Lower leg skin (tissue), 3 donors: Measurements from ENCODE around the gene TBL2.

ENCODE experiments used
- CTCF ChIP-seq, 3 donors: fragments of 450-650 bp; IDR thresholded peaks; one replicate each; pipeline ENCODE4 v1.5.1; 2016; ENCODE audit warnings: antibody characterized with exemption in 3 of 3, mild to moderate bottlenecking in 3 of 3, moderate library complexity in 2 of 3
- POLR2A ChIP-seq, 2 donors: fragments of 450-650 bp; IDR thresholded peaks; one replicate each; pipeline ENCODE4 v1.6.1; 2016 to 2017; ENCODE audit warnings: antibody characterized with exemption in 2 of 2, mild to moderate bottlenecking in 1 of 2, moderate library complexity in 1 of 2

DNA sequence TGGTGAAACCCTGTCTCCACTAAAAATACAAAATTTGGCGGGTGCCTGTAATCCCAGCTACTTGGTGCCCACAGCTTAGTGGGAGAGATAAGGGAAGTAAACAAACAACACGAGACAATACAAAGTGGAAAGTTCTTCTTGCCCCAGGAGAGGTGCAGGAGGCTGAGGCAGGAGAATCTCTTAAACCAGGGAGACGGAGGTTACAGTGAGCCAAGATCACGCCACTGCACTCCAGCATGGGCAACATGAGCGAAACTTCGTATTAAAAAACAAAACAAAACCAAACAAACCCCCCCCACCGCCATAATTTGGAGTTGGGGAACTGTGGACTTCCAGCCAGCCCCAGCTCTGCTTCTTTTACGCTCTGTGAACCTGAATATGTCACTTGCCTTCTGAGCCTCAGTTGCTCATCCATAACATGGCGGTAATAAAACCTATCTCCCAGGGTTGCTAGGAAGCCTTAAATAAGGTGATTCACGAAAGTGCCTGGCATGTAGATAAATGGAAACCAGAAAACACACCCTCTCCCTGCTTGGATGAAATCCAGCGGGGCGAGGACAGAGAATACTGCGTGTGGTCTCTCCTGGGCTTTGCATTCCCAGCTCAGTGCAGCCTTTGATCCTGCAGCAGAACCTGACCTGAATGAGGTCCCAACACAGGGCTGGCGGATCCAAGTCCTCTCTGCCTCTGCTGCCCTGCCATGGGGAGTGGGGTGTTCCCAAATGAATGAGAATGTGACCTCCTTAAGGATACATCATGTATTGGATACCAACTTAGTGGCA is 35.8 kb upstream of the TBL2 start:
- TF ChIP-seq CTCF (IDR thresholded peaks at IDR 0.05) (no peak), POLR2A (IDR thresholded peaks at IDR 0.05) (no peak)
